Endothelial cell of umbilical vein (primary cell): Measurements from ENCODE around the gene CYP2E1.

ENCODE experiments used
- EZH2 ChIP-seq: IDR thresholded peaks from 2 replicates; pipeline ENCODE4 v1.6.1; 2012; ENCODE audit warnings: borderline replicate concordance, low read depth, mild to moderate bottlenecking, moderate library complexity, low read length, inconsistent platforms; ENCODE audit not compliant: severe bottlenecking
- FOS ChIP-seq: IDR thresholded peaks from 2 replicates; pipeline ENCODE4 v1.6.1; 2011; ENCODE audit warnings: mild to moderate bottlenecking, low read length, moderate library complexity, borderline replicate concordance; ENCODE audit not compliant: insufficient read depth
- GATA2 ChIP-seq: IDR thresholded peaks from 2 replicates; pipeline ENCODE4 v1.7.0; 2011; ENCODE audit warnings: low read depth, mild to moderate bottlenecking, moderate library complexity, mixed read lengths, low read length; ENCODE audit not compliant: insufficient read length, insufficient read depth
- JUN ChIP-seq: IDR thresholded peaks from 2 replicates; pipeline ENCODE4 v1.6.1; 2011; ENCODE audit warnings: borderline replicate concordance, low read depth; ENCODE audit not compliant: insufficient read length, insufficient read depth
- MAX ChIP-seq: IDR thresholded peaks from 2 replicates; pipeline ENCODE4 v1.6.1; 2011; ENCODE audit not compliant: insufficient read depth, insufficient read length
- MYC ChIP-seq: IDR thresholded peaks from one replicate; pipeline ENCODE4 v1.6.1; 2011; ENCODE audit warnings: mild to moderate bottlenecking, low read depth, low read length
- POLR2A ChIP-seq: IDR thresholded peaks from 2 replicates; pipeline ENCODE4 v1.6.1; 2012; ENCODE audit warnings: low read depth, mild to moderate bottlenecking, control low read depth, low read length
- POLR2AphosphoS5 ChIP-seq: IDR thresholded peaks from 2 replicates; pipeline ENCODE4 v1.6.1; 2012; ENCODE audit warnings: low read depth, mild to moderate bottlenecking, control low read depth, low read length, moderate library complexity; ENCODE audit not compliant: insufficient read depth
- TF ChIP-seq, protein P1 (sequence below), 2 donors: IDR thresholded peaks; 1 replicate in 1 of 2; 2 replicates in 1 of 2; pipeline ENCODE4 v1.5.1; 2011; ENCODE audit warnings: low read length in 2 of 2, mild to moderate bottlenecking in 2 of 2, moderate library complexity in 2 of 2, control low read depth in 1 of 2, inconsistent platforms in 1 of 2, low read depth in 1 of 2; ENCODE audit not compliant: insufficient read depth in 1 of 2; ENCODE audit errors: extremely low read depth in 1 of 2

GRCh38 chr10:133516057-133516456 is 11.1 kb upstream of the CYP2E1 start:
- TF ChIP-seq, protein P1, sequence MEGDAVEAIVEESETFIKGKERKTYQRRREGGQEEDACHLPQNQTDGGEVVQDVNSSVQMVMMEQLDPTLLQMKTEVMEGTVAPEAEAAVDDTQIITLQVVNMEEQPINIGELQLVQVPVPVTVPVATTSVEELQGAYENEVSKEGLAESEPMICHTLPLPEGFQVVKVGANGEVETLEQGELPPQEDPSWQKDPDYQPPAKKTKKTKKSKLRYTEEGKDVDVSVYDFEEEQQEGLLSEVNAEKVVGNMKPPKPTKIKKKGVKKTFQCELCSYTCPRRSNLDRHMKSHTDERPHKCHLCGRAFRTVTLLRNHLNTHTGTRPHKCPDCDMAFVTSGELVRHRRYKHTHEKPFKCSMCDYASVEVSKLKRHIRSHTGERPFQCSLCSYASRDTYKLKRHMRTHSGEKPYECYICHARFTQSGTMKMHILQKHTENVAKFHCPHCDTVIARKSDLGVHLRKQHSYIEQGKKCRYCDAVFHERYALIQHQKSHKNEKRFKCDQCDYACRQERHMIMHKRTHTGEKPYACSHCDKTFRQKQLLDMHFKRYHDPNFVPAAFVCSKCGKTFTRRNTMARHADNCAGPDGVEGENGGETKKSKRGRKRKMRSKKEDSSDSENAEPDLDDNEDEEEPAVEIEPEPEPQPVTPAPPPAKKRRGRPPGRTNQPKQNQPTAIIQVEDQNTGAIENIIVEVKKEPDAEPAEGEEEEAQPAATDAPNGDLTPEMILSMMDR (IDR thresholded peaks at IDR 0.05; ENCODE audit: extremely low read depth in 1 of 2, insufficient read depth in 1 of 2, low read depth in 1 of 2, low read length in 2 of 2) = no peak
- TF ChIP-seq POLR2A (no peak), POLR2AphosphoS5 (no peak), JUN (no peak), EZH2 (no peak), MYC (no peak), MAX (no peak), GATA2 (no peak), FOS (no peak)
